IPS-11a (cell line): ENCODE results near the gene TLNRD1.

ENCODE experiments used
- H3K4me3 ChIP-seq: one replicate; pipeline ENCODE4 v1.5.1; 2013; ENCODE audit warnings: low read depth, low read length, control low read depth

Gene TLNRD1

DNA sequence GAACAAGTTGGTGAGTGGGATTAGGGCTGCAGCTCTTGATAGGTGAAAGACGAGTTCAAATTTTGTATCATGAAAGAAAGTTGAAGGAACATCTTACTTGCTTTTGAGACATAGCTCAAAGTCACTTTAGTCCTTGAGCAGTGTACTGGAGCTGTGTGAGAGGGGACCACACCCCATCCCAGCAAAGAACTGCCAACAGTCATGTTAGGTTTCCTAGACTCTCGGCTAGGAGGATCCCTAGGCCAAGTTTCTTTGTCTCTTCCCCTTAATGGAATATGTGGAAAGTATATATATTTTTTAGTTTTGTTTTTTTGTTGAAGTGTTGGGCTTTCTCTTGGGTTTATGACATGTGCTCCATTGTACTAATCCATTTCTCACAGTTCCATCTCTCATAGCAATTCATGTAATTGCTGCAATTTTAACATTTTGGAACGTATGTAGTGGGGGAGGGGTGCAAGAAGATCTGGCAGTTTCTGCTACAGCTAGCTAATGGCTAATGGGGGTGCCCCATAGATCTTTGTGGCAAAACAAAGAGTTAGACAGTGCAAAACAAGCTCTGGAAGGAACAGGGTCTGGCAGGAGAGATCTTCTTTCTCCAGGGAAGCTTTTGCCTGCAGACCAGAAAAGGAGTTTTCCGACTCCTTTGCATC lies 25.1 kb downstream of the TLNRD1 start:
- H3K4me3 ChIP-seq = no peak overlapping the region

DNA sequence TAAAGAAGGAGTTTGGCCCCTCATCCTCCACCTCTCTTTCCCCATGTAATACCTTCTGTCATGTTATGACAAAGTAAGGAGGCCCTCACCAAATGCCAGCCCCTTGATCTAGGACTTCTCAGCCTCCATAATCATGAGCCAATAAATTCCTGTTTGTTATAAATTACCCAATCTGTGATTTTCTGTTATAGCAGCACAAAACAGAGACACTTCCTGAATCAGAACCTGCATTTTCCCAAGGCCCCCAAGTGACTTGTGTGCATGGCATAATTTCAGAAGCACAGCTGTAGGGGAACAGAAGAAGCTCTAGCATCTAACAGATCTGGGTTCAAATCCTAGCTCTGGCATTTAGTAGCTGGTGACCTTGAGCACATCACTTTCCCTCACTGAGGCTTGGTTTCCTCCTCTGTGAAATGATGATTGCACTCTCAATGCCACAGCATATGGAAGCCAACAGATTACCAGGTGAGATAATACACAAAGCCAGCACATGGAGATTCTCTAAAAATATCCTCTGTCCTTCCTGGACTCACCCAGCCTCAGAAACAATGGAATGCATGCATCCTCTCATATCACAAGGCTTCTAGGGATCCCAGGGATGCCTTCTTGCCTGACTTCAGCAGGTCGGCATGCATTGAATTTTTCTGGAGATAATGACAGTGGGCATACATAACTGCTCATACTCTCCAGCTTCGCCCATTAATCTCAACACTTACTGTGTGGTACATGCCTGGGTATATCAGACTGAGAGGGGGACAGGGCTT lies 26.3 kb downstream of the TLNRD1 start:
- no peak overlapping the region for H3K4me3 ChIP-seq

DNA sequence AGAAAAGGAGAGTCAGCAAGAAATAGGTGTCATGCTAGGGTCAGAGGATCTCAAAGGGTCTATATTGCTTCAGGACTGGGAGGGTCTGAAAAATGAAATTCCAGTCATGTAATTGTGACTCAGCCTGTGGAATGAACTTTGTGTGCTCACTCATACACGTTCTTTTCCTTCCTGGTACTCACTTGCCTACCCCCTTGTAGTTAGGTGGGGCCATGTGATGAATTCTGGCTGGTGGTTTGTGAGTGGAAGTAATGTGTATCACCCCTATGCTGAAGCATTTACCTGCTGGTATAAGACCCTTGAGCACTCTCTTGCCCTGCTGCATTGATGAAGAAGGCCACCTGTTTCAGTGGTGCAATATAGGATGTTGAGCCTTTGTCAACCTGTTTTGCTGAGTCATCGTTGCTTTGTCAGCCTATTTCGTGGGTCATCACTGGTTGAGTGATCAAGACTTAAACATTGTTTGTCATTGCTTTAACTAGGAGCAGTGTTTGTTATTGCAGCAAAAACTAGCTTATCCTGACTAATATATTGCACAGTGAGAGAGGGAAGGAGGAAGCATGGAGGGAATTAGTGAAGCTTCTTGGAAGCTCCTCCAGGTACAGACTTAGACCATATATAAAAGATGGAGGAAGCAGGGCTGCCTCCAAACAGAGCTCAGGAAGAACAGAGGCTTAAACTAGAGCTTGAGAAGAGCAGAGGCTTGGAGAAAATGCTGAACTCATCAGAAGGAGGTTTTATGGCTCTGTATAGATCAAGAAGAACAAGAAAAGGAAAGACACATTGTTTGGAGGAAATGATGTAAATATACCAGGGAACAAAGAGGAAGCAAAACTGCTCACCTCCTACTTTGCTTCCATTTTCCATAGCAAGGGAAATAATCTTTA lies 28.9 kb downstream of the TLNRD1 start:
- H3K4me3 ChIP-seq = no peak overlapping the region

DNA sequence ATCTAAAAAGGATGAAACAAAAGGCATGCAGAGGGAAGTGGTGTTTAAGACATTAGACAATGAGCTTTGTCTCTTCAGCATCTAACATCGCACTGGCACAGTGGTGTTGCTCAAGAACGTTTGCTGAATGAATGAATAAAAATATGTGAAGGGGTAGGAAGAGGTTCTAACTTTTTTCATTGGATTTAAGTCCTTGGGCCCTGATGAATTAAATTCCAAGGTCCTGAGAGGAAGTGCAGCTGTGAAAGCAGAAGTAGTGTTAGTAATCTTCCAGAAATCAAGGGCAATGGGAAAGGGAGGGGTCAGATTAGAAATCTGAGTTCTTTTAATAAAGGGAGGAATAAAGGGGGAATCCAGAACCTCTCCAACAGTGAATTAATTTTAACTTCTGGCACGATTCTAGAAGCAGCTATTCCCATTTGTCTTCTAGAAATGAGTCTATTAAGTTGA lies 29.6 kb downstream of the TLNRD1 start:
- H3K4me3 ChIP-seq = no peak overlapping the region

DNA sequence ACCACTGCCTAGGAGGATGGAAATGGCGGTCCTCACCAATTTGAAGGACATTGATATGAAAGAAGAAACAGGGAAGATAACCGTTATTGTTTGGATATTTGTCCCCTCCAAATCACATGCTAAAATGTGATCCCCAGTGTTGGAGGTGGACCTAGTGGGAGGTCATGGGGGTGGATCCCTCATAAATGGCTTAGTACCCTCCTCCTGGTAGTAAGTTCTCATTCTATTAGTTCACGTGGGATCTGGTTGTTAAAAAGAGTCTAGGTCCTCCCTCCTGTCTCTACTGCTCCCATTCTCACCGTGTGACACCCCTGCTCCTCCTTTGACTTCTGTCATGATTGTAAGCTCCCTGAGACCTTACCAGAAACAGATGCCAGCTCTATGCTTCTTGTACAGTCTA lies 30.5 kb downstream of the TLNRD1 start:
- no peak overlapping the region for H3K4me3 ChIP-seq

DNA sequence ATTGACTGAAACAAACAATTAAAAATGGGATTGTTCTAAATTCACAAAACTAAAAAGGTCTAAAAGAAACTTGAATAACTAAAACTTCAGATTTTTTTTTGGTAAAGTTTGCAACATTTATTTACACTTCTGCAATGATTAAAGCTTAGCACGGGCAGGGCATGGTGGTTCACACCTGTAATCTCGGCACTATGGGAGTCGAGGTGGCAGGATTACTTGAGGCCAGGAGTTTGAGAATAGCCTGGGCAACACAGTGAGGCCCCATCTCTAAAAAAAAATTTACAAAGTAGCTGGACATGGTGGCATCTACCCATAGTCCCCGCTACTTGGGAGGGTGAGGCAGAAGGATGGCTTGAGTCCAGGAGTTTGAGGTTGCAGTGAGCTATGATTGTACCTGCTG lies 31.6 kb downstream of the TLNRD1 start:
- H3K4me3 ChIP-seq = no peak overlapping the region

DNA sequence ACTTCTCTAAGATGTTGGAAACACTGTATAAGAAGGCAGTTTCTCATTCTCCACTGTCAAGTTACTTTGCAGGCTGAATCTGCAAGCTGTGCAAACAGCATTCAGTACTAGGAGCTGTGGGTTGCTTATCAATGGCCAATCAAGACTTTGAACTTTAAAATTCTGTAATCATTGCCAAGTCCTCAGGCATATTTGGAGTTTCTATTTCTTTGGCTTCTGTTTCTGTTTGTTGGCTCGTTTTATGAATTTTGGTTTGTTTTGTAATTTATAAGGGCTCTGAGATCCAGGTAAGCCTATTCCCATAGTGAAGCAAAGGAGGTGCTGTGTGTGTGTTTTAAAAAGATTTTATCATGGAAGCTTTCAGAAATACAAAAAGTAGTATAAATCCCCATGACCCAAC lies 32.1 kb downstream of the TLNRD1 start:
- no peak overlapping the region for H3K4me3 ChIP-seq

DNA sequence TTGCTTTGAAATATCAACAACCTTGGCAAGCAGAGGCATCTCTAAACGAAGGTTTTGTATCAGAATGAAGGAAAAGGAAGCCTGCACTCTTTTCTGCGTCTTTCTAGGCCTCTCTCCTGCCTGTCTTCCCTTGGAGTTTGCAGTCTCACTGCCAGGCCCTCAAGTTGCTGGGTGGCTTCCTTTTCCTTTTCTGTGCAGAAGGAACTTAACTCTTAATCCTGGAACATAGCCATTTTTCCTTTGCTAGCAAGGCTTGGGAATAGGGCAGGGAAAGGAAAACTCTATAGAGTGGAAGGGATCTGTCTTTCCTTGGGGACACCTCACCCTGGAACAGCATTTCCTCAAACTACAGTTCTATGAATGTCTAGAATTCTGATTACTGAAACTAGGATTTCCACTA lies 32.8 kb downstream of the TLNRD1 start:
- H3K4me3 ChIP-seq = no peak overlapping the region

DNA sequence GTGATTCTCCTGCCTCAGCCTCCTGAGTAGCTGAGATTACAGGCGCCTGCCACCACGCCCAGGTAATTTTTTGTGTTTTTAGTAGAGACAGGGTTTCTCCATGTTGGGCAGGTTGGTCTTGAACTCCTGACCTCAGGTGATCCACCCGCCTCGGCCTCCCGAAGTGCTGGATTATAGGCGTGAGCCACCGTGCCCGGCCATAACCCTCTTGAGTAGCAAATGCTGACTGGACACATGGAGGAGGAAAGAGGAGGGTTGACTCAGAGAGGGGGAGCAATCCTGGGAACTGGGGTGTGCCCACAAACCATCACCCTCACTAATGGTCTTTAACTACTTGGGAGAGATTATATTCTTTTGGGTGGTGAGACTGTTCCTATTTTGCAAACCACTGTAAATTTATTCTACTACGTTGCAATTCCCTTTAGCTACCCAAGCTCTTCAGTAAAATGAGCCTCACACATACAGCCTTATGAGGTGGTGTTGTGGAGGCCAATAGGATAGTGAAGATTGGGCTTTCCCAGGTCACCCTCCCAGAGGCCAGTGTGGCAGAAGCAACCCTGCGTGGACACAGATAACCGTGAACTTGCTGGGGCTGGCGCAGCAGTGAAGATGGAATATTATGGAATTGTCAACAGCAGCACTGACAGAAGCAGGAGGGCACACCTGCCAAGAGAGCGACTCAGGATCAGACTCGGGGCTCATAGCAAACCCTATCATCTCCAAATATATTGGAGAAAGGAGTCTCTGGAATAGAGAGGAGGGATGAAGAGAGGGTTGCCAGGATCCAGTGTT lies 37.4 kb downstream of the TLNRD1 start:
- no peak overlapping the region for H3K4me3 ChIP-seq

DNA sequence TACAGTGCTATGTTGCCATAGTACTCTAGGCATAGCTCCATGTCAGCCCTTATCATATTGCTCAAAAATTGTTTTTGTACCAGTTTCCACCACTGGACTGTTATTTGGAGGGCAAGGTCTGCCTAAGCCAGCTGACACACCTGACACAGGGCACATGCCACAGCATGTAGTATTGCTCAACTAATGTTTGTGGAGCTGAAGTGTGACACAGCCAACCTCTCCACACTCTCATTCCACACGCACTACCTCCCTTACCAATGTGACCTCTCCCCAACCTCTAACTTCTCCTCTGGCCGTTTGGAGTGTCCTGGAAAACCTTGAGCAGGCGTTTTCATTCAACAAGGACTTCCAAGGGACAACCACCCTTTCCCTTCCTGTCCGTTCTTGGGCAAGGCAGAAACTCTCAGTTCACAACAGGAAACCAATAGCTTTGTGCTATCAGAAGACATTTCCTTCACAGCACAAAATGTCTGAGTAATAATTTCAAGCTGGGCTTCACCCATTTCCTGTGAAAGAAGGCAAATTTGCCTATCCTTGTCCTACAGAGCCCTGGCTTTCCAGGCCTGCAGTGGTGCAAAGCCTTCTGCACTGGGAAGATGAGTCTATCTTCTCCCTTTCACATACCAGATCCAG lies 38.4 kb downstream of the TLNRD1 start:
- H3K4me3 ChIP-seq = no peak overlapping the region

DNA sequence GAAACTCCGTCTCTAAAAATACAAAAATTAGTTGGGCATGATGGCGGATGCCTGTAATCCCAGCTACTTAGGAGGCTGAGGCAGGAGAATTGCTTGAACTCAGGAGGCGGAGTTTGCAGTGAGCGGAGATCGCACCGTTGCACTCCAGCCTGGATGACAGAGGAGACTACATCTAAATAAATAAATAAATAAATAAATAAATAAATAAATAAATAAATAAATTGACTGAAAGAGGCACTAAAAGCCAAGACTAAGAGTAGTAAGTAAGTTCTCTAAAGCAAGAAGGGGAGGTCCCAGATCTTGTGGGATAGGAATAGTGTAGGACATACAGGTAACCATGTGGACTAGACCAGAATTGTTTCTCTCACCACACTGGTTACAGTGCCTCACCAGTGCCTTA lies 40.0 kb downstream of the TLNRD1 start:
- no peak overlapping the region for H3K4me3 ChIP-seq

DNA sequence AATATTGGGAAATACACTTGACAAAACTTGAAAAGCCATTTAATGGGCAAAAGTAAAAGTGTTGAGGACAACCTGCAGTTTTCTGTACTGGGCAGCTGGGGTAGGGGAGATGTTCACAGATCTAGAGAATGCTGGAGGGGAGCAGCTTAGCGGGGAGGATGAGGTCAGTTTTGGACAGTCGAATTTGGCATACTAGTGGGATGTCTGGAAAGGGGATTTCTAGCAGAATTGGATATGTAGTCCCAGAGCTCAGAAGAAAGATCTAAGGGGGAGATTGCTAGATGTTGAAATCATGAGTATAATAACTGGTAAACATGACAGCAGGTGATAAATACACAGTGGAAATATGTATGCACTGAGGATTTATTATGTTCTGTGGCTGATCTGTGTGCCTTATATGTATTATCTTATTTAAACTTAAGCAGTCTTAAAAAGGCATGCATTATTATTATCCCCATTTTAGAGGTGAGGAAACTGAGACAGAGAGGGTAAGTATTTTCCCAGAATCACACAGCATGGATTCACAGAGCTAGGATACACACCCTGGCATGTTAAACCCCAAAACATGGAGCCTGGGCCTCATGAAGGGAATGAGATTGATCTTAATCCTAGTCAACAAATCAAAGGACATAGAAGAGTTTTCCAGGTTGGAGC lies 42.7 kb downstream of the TLNRD1 start:
- H3K4me3 ChIP-seq = no peak overlapping the region

DNA sequence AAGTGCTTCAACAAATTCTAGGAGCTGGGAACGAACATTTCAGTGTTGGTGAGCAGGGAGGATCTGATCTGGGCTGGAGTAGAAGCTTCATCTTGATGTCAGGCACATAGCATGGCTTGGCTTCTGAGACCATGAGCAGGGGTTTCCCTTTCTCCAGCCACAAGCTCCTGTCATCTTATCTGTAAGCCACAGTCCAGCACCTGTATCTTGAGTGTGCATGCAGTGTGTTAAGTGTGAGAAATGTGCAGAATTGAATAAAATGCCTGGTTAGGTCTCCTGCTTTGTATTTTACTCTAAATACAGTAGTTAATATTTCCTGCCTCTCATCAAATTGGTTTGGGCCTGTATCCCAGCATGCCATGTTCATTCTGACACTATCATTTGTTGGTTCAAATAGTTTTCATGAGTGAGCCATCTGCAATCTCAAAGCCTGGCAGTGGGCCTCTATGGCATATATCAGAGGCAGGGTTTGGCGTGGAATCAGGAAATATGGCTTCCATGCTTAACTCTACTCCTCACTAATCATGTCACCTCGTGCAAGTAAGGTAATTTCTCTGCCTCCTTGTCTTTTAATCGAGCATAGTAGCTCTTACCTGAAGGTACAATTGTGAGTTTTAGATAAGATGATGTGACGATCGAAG lies 43.3 kb downstream of the TLNRD1 start:
- H3K4me3 ChIP-seq = no peak overlapping the region

DNA sequence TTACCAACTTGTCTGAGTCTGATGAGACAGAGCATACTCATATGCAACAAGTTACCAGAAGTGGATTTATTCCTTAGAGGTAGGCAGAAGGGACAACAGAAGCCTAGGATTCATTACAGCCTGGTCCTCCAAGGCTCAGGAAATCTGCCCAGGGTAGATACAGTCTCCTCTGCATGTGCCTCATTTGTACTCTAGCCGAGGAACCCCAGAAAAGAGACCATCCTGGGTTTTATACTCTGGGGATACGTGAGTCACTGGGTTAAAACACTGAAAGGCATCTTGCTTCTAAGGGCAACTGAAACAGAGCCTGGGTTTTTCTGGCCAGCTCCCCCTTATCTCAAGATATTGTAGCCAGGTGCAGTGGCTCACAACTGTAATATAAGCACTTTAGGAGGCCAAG lies 45.6 kb downstream of the TLNRD1 start:
- H3K4me3 ChIP-seq = no peak overlapping the region

DNA sequence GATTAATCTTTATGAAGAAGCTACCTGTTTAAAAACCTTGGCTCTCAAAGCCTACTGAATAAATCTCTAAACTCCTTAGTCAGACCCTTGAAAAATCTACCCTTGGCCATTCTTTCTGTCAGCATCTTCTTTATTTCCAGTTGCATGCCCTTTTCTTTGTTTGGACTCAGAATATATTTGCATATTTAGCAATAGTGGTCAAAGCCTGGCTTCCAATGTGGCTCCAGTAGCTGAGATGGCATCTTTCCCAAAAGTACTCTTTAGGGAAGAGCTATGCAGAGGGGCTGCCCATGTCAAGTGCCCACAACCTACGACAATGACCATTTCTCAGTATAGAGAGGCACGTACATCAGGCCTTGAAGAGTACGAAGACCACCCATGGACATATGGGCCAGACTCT lies 47.2 kb downstream of the TLNRD1 start:
- no peak overlapping the region for H3K4me3 ChIP-seq

DNA sequence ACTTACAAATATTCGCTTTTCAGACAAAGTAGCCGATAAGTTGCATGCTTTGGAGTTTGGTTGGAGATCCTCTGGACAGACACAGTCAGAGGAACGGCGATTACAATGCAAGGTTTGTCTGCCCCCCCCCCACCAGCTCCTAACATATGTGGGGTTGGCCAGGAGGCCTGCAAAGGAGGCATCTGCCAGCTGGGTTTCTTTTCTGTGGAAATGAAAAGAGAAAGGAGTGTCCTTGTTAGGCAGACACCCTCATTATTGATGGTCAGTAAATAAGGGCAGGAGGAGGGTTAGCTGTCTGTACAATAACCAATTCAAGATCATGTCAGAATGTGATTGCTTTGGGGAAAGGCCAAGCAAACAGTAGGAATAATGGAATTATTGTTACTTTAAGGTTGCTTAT lies 49.1 kb downstream of the TLNRD1 start:
- no peak overlapping the region for H3K4me3 ChIP-seq

DNA sequence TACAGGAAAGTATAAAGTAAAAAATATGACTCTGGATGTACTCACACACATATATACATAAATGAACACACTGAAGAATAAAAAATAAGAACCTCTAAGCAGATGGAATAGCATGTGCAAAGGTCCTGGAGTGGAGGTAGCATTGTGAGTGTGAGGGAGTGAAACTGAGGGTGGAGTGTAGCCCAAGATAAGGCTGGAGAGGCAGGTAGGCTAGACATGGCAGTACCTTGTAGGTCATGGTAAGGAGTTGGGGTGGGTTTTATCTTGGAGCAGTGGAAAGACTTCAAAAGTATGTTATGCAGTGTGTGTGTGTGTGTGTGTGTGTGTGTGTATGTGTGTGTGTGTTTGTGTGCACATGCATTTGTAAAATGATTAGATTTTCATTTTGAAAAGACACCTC lies 49.5 kb downstream of the TLNRD1 start:
- no peak overlapping the region for H3K4me3 ChIP-seq

DNA sequence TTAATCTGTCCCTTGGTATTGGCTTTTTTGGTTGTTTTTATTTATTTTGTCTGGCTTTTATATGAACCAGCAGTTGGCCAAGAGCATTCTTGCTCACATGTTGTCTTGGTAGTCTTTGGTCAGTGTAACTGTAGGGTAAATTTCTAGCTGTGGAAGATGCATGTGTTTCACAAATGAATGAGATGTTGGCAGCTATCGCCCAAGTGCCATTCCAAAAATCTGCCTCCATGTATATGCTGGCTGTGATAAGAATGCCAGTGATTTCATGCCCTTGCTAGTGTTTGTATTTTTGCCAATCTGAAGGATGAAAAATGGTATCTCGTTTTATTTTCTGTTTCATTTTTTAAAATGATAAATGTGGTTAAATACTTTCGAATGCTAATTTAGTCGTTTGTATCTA lies 50.1 kb downstream of the TLNRD1 start:
- H3K4me3 ChIP-seq = no peak overlapping the region

DNA sequence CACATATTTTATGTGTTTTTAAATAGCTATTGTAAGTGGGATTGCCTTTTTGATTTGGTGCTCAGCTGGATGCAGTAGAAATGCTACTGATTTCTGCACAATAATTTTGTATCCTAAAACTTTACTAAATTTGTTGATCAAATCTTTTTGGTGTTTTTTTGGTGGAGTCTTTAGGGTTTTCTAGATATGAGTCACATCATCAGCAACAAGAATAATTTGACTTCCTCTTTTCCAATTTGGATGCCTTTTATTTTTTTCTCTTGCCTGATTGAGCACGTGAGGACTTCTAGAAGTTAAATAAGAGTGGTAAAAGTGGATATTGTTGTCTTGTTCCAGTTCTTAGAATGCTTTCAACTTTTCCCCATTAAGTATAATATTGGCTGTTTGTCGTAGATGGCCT lies 51.3 kb downstream of the TLNRD1 start:
- H3K4me3 ChIP-seq = no peak overlapping the region

DNA sequence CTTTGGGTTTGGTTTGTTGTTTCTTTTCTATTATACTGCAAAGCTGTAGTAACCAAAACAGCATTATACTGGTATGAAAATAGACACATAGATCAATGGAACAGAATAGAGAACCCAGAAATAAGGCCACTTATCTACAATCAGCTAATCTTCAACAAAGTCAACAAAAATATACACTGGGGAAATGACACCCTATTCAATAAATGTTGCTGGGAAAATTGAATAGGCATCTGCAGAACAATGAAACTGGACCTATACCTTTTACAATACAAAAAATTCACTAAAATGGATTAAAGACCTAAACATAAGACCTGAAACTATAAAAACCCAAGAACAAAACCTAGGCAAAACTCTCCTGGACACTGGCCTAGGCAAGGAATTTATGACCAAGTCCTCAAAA lies 52.9 kb downstream of the TLNRD1 start:
- no peak overlapping the region for H3K4me3 ChIP-seq
